Tibial nerve (tissue), 4 donors: Measurements from ENCODE around the gene SLIT1.

Source experiments
- CTCF ChIP-seq, 5 experiments: fragments of 200-600 bp in 3 of 5; fragments of 450-650 bp in 2 of 5; sonication (generic) in 3 of 5; IDR thresholded peaks; one replicate each; pipeline ENCODE4 v1.5.1; 2016 to 2019; ENCODE audit warnings: antibody characterized with exemption in 5 of 5, mild to moderate bottlenecking in 3 of 5, moderate library complexity in 2 of 5
- EP300 ChIP-seq, 2 donors: sonication (generic); formaldehyde crosslinking; IDR thresholded peaks; one replicate each; pipeline ENCODE4 v1.6.1; 2017; ENCODE audit warnings: antibody characterized with exemption in 2 of 2, mild to moderate bottlenecking in 1 of 2
- POLR2A ChIP-seq, 2 donors: fragments of 450-650 bp; IDR thresholded peaks; one replicate each; pipeline ENCODE4 v1.6.1; 2017; ENCODE audit warnings: antibody characterized with exemption in 2 of 2, mild to moderate bottlenecking in 2 of 2, moderate library complexity in 2 of 2

- TF ChIP-seq POLR2A (IDR thresholded peaks at IDR 0.05) (no peak), CTCF (IDR thresholded peaks at IDR 0.05) (no peak), EP300 (IDR thresholded peaks at IDR 0.05) (no peak)
Measured at GRCh38 chr10:97099868-97100267, 85.9 kb downstream of the SLIT1 start.
